Glutamatergic neuron (in vitro differentiated cells): ENCODE results near the gene PPP6R3. TPM values are rescaled to one million over a fixed set of nuclear protein-coding genes. Genes with fewer than 3 reads are reported as not detected.

Experiments used
- DNase-seq: peaks from one replicate; pipeline ENCODE4 v3.0.0; 2022
- H3K27ac Mint-ChIP-seq: one replicate; pipeline ENCODE4 v1.8.0; 2020; ENCODE audit warnings: mild to moderate bottlenecking, mixed read lengths, inconsistent platforms; ENCODE audit not compliant: unreplicated experiment
- H3K27me3 Mint-ChIP-seq: one replicate; pipeline ENCODE4 v1.8.0; 2020; ENCODE audit warnings: mild to moderate bottlenecking, moderate library complexity, mixed read lengths, inconsistent platforms; ENCODE audit not compliant: unreplicated experiment
- H3K36me3 Mint-ChIP-seq: one replicate; pipeline ENCODE4 v1.8.0; 2020; ENCODE audit warnings: mild to moderate bottlenecking, mixed read lengths, inconsistent platforms; ENCODE audit not compliant: unreplicated experiment
- H3K4me1 Mint-ChIP-seq: one replicate; pipeline ENCODE4 v1.8.0; 2020; ENCODE audit warnings: mild to moderate bottlenecking, low read depth, mixed read lengths, inconsistent platforms; ENCODE audit not compliant: unreplicated experiment
- H3K4me3 Mint-ChIP-seq: one replicate; pipeline ENCODE4 v1.8.0; 2020; ENCODE audit warnings: mild to moderate bottlenecking, mixed read lengths, inconsistent platforms; ENCODE audit not compliant: unreplicated experiment
- H3K9me3 Mint-ChIP-seq: one replicate; pipeline ENCODE4 v1.8.0; 2020; ENCODE audit warnings: mild to moderate bottlenecking, moderate library complexity, mixed read lengths, inconsistent platforms; ENCODE audit not compliant: unreplicated experiment
- total RNA-seq: library from RNA; stranded (reverse); fragmentation: NEBNext Ultra II Directional; extraction: Animal tissue kit (Norgen Biotek cat#: 25700); gene quantifications from one replicate; pipeline ENCODE4 v1.2.1, GENCODE V29; 2021; ENCODE audit not compliant: unreplicated experiment
- TF ChIP-seq, protein P1 (sequence below): fragments of 200-600 bp; sonication (generic); IDR thresholded peaks from one replicate; pipeline ENCODE4 v1.5.0; 2021; ENCODE audit not compliant: partially characterized antibody, unreplicated experiment

The PPP6R3 gene
- total RNA-seq, 1 donor from 2014 or later: 312 TPM

DNA sequence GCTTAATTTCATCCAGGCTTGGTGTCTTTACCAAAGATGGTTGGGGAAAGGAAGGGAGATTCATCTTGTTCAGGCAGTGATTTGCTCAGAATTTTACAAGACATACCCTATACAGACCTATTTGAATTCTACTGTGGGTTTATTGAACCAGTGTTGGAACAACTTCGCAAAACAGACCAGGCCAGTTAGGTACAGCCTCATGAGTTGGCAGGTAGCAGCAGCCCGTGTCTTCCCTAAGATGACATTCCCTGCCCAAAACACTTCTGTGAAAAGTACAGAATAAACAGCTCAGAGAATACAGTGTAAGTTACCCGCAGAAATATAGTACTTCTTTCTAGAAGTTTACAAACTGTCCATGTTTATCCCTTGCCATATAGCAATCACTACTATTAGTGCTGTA is 121.3 kb downstream of the PPP6R3 start:
- no peak for DNase-seq
- Mint-ChIP-seq H3K4me1 (peaks cover 1% of the 10 kb centered on the region), H3K27ac (no peak overlapping the region), H3K27me3 (no peaks in the 10 kb centered on the region), H3K9me3 (peaks cover 3% of the 10 kb centered on the region), H3K4me3 (no peak overlapping the region), H3K36me3 (no peaks in the 10 kb centered on the region)
- TF ChIP-seq, protein P1, sequence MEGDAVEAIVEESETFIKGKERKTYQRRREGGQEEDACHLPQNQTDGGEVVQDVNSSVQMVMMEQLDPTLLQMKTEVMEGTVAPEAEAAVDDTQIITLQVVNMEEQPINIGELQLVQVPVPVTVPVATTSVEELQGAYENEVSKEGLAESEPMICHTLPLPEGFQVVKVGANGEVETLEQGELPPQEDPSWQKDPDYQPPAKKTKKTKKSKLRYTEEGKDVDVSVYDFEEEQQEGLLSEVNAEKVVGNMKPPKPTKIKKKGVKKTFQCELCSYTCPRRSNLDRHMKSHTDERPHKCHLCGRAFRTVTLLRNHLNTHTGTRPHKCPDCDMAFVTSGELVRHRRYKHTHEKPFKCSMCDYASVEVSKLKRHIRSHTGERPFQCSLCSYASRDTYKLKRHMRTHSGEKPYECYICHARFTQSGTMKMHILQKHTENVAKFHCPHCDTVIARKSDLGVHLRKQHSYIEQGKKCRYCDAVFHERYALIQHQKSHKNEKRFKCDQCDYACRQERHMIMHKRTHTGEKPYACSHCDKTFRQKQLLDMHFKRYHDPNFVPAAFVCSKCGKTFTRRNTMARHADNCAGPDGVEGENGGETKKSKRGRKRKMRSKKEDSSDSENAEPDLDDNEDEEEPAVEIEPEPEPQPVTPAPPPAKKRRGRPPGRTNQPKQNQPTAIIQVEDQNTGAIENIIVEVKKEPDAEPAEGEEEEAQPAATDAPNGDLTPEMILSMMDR: no peak

DNA sequence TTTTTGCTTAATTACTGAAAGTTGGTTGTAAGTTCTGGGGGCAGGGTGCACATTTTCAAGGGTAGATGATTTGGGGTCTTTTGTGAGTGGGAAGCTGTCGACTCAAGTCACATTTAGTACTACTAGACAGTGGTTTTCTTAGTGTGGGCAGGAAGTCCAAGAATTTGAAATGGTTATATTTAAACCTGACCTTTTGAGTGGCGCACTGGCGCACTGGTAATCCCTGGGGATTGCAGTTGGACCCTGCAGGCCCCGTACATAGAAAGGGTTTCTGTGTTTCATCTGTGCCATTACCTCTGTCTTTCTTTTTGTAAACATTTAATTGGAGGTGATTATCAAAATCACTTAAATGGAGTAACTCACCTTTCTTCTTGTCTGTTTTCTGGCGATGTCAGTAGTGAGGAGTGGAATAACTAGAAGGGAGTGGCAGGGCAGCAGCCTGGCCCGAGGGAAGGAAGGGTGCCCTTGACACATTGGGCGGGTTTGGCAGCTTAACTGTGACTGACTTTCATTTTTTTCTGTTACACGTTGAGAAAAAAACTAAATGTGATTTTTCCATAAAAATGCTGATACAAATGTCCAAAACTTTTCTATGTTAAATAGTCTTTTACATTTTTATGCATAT is 122.0 kb downstream of the PPP6R3 start:
- TF ChIP-seq, protein P1: no peak
- Mint-ChIP-seq H3K27me3 (no peaks in the 10 kb centered on the region), H3K4me1 (no peaks in the 10 kb centered on the region), H3K27ac (no peak overlapping the region), H3K9me3 (peaks cover 3% of the 10 kb centered on the region), H3K4me3 (no peak overlapping the region), H3K36me3 (no peaks in the 10 kb centered on the region)
- no peak for DNase-seq

DNA sequence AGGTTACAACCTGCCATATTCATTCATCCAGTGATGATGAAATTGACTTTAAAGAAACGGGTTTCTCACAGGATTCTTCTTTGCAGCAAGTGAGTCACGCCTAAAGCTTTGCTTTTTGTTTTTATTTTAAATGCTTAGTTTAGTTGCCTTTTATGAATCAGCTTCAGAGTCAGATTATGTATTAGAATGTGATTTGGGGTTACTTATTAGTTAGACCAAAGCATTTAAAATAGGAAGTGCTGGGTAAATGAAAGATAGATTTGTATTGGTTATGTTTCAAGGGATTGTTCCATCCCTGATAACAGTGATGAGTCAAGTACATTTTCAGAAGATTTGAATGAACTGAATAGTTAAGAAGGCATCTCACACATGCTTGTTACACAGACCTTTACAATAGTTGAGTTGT is 122.5 kb downstream of the PPP6R3 start:
- no peak overlapping the region for H3K4me3 Mint-ChIP-seq
- H3K27ac Mint-ChIP-seq: no peak overlapping the region
- H3K9me3 Mint-ChIP-seq: peaks cover 3% of the 10 kb centered on the region
- no peak for DNase-seq
- TF ChIP-seq, protein P1: no peak
- no peaks in the 10 kb centered on the region for H3K27me3 Mint-ChIP-seq
- H3K36me3 Mint-ChIP-seq: no peaks in the 10 kb centered on the region
- H3K4me1 Mint-ChIP-seq: no peaks in the 10 kb centered on the region

DNA sequence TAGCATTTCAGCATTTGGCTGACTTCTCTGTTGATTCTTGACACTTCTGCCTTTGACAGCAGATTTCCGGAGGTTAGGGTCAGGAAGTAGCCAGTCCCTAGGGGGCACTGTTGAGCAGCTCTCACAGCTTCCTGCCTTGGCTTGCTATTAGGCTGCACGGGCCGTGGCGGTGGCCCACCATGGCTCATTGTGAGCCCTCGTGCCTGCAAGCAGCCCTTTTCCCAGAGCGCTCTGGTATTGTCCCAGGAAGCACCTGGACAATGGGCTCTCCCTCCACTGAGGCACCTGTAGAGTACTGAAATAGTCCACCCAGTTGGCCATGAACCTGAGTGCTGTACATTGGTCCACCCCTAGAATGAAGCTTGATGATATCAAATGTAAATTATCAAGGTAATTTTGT is 123.5 kb downstream of the PPP6R3 start:
- Mint-ChIP-seq H3K4me1 (no peaks in the 10 kb centered on the region), H3K4me3 (no peak overlapping the region), H3K27ac (no peak overlapping the region), H3K27me3 (no peaks in the 10 kb centered on the region), H3K9me3 (peaks cover 3% of the 10 kb centered on the region), H3K36me3 (no peaks in the 10 kb centered on the region)
- DNase-seq: peak; percentile 76
- TF ChIP-seq, protein P1: peak; percentile 80

DNA sequence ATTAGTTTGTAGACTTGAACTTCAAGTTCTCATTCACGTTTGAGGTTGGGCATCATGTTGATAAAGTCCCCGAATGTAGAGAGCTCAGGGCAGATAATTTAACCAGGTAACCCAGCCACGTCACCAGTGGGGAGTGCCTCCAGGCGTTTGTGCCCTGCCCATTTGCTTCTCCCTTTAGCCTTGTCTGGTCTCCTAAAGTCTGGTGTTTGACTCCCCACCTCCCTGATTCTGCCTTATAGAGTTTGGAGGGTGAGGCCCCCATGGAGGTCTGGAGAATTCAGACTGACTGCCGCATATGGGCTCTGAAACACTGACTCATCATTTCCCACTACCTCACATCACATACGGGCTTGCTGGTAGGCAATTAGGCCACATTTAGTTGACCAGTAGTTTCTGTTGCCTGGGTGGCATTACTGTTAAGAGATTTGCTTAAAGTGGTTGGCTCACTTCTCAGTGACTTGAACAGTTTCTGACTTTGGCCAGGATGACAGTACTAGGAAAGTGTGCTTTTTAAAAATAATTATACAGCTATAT is 124.5 kb downstream of the PPP6R3 start:
- Mint-ChIP-seq H3K4me1 (no peaks in the 10 kb centered on the region), H3K36me3 (no peaks in the 10 kb centered on the region), H3K27ac (no peak overlapping the region), H3K27me3 (no peaks in the 10 kb centered on the region), H3K4me3 (no peak overlapping the region), H3K9me3 (peaks cover 3% of the 10 kb centered on the region)
- DNase-seq: no peak
- TF ChIP-seq, protein P1: no peak
